Activated CD8-positive, alpha-beta memory T cell treated with anti-CD3 and anti-CD28 coated beads for 36 hours (primary cell): ENCODE results near the gene PBX3. TPM values are rescaled to one million over a fixed set of nuclear protein-coding genes. Genes with fewer than 3 reads are reported as not detected.

ENCODE experiments used
- CTCF ChIA-PET: fragments of 350-600 bp; sonication (Branson Sonifier 250); formaldehyde crosslinking; loops from one replicate; lab custom pipeline; 2021; ENCODE audit warnings: antibody characterized with exemption; lab: Charles Lee
- POLR2A ChIA-PET: fragments of 350-600 bp; sonication (Branson Sonifier 250); formaldehyde crosslinking; loops from one replicate; lab custom pipeline; 2021; ENCODE audit warnings: antibody characterized with exemption; lab: Charles Lee
- total RNA-seq, 2 experiments: library from RNA; stranded (reverse); gene quantifications; one replicate each; pipeline ENCODE4 v1.2.3, GENCODE V29; 2021

The PBX3 gene
- total RNA-seq, 2 experiments from 2014 or later = 14.7 to 15.4 TPM

DNA sequence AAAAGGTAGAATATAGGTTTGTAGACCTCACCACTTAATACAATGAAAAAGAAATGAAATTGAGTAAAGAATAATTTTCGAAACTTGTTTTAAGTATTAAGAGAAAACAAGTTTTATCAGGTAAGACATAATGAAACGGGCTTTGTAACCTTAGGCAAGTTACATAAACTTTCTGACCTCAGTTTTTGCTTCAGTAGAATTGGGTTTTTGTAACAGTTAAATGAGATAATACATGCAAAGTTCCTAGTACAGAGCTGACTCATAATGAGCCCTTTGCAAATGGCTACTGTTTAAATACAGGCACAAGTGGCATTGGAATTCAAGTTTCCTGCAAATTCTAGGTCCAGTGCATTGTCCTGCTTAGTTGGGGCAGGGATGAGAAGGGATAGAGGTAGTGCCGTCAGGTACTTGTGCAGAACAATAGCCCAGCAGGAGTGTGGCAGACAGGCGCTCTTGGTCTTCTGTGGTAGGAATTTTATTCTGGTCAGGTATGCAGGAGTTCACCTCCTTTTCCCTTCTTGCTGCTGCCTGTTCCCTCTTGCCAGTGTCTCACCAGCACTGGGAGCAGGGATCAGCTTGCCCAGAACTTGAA is 203.8 kb downstream of the PBX3 start:
- ChIA-PET CTCF (no interaction called here), POLR2A (no interaction called here)

DNA sequence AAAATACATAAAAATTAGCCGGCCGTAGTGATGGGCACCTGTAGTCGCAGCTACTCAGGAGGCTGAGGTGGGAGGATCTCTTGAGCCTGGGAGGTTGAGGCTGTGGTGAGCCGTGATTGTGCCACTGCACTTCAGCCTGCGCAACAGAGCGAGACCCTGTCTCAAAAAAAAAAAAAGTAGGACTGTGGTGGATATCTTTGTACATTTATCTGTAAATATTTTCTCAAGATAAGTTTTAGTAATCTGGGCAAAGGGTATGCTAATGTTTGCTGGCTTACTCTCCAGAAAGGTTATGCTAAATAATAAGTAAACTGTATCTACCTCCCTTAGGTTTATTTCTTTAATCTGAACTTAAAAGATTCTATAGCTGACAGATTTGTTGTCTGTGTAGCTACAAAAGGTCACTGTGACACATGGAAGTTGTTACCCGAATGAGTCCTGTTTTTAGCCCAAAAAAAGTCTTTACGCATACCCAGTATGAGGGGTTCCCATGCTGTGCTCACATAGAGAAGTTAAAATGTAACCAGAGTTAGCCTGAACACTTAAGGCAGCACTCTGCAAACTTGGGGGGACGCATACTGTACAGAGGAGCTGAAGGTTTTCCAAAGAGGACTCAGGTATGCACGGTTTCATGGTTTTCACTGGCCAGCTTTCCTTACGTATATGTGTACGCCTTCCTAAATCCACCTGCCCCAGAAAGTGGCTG is 206.3 kb downstream of the PBX3 start:
- ChIA-PET POLR2A (no interaction called here), CTCF (interaction anchor here (0.6 kb wide), 1 partner anchor 528 kb away, joined by 3 read pairs; no protein-coding TSS in a partner anchor)

DNA sequence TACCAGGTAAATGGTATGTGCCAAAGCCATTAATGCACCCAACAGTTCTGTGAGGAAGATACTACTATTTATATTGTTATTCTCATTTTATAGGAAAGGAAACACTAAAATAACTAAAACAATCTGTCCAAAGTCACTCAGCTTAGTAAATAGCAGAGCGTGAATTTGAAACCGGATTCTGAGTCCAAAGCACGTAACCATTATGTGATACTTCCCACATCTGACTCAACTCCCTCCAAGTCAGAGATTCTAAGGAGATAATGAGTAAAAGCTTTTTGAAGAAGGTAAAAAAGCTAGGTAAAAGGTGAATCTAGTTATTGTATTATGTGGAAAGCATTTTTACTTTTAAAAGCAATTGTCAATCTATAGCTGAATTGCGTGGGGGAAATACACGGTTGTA is 208.9 kb downstream of the PBX3 start:
- ChIA-PET CTCF (no interaction called here), POLR2A (no interaction called here)

DNA sequence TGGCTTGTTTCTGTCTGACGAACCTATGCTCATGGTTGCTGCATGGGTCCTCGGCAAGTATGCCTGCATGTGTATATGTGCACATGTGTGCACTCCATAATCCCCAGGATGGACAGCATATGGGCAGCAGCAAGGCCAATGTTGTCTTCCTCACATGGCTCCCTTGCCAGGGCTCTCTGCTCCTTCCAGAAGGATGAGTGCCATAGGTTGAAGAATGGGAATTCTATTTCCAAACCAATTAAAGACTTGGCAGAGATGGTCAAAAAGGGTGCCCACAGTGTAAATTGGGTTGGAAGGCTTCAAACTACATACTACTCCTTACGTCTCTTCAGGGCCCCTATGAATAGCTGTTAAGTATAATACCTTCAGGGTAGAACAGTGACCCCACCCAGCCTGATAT is 212.1 kb downstream of the PBX3 start:
- ChIA-PET CTCF (no interaction called here), POLR2A (no interaction called here)

DNA sequence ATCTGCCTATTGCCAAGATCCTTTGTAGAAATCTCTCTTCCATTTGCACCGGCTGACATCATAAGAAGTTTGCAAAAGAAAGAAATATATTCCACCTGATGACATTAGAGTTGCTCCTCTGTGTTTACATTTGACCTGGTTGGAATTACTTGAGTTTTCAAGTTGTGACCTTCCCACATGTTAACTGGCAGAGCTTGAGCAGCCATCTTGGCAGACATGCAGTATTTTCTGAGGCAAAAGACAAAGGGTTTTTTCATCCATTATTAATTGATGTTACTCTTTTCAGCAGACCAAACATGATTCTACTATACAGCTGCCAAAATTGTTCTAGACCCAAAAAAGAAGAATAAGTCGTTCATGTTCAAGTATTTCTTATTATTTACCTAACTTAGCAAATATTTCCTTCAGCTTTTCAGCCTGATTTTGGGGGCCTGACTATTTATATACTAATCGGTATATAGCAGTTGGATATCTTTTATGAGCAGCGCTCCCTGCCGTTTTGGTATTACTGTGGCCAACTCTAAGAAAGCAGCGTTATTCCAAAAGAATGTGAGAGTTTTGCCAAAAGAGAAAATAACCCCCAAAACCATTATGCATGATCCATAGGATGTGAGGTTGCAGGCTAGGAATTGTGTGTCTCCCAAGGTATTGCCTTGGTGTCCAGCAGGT is 212.9 kb downstream of the PBX3 start:
- ChIA-PET POLR2A (no interaction called here), CTCF (no interaction called here)

DNA sequence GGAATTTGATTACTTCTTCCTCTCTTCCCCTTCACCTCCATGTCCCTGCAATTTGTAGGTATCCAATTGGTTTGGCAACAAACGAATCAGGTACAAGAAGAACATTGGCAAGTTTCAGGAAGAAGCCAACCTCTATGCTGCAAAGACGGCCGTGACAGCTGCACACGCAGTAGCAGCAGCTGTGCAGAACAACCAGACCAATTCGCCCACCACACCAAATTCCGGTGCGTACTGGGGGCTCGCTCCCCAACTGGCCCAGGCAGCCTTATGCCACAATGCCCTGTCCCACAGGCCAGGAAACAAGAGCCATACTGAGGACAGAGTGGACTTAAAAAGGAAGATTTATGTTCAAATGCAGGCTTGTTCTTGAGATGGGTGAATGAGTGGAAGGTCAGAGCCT is 213.5 kb downstream of the PBX3 start:
- CTCF ChIA-PET = interaction anchor here (1.4 kb wide), 1 partner anchor 9 kb away, joined by 4 read pairs; no protein-coding TSS in a partner anchor
- POLR2A ChIA-PET = no interaction called here

DNA sequence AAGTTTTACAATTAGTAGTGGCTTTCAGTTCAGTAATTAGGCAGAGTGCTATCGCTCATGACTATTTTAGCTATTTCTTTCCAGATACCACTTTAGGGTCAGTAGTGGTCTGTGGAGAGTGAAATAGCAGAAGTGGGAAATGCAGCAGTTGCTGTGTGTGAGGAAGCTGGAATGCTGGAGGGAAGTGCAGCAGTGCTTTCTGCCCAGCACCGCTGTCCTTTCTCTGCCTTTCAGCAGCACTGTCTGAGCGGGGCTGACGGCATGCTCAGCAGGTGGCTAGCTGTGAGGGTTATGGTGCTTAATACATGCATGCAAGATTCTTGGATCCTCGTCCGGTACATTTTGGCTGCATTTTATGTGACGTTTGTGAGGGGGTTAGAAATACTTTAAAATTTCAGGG is 213.9 kb downstream of the PBX3 start:
- CTCF ChIA-PET = interaction anchor here (1.4 kb wide), 1 partner anchor 9 kb away, joined by 4 read pairs; no protein-coding TSS in a partner anchor
- POLR2A ChIA-PET = no interaction called here

DNA sequence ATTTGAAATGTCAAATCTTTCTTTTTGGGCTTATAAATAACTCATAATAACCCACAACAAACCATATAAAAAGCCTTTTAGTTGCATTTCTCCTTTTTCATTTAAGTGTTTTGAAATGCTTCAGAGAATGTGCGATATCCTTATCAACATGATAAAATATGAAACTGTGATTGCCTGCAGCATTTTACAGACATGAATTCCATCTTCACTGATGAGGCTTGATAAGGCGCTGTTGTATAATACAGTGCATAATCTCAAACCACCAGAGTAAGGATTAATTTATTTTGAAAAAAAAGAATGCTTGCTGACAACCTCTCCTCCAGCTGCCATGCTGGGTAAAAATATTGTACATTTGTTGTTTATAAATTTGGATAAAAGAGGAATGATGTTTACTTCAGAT is 216.8 kb downstream of the PBX3 start:
- POLR2A ChIA-PET = no interaction called here
- CTCF ChIA-PET = interaction anchor here (0.9 kb wide), 1 partner anchor 334 kb away, joined by 3 read pairs; no protein-coding TSS in a partner anchor

DNA sequence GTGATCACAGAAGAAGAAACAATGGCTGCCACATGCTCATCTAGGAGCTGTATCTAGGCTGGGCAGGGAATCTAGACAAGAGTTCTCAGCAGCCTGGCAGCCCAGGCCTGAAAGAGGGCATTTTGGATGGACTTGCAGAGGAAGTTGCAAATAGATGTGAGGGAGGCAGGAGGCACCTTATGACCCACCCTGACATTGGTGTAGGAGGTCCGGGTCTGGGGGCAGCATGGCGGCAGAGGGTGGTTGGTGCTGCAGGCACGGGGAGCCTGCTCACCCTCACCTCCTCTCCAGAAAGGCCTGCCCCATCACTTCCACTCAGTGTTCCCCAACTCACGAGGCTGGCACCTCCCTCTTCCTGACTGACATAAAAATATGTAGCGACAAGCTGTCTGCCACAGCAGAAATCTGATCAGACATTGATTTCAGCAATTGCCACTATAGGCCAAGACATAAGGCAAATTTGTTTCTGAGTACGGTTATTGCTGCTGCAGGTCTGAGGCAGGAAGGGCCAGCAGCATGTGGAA is 217.6 kb downstream of the PBX3 start:
- POLR2A ChIA-PET = no interaction called here
- CTCF ChIA-PET = no interaction called here

DNA sequence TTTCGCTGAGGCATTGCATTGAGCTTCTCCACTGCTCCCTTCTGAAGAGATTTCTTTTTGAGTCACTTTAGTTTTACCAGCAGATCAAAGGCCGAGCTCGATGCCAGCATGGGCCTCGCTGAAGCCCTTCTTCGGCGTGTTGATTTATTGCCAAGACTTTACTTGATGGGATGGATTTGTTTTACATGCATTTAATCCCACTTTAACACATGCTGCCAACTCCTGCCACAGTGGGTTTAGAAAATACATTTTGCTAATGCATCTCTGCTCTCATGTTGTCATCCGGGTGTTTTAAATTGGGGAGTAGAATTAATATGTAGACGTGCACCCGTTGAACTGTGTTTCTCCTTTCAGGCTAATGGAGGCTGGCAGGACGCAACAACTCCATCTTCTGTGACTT is 218.3 kb downstream of the PBX3 start:
- POLR2A ChIA-PET = no interaction called here
- CTCF ChIA-PET = no interaction called here

DNA sequence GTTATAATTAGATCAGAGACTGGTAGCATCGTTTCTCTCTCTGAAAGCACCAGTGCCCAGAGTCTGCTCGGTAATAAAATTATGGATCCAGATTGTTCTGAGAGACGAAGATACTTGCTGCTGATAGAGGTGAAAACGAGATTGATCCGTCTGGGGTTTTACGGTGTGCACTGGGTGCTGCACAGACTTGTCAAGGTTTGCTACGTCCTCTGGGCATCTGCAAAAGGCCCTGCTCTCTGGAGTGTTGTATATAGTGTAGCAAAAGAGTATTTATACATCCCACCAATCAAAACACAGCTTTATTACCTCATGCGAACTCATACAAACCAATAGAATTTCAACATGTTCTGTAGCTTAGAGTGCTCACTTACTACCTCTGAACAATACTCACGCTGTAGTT is 219.3 kb downstream of the PBX3 start:
- CTCF ChIA-PET = no interaction called here
- POLR2A ChIA-PET = no interaction called here

DNA sequence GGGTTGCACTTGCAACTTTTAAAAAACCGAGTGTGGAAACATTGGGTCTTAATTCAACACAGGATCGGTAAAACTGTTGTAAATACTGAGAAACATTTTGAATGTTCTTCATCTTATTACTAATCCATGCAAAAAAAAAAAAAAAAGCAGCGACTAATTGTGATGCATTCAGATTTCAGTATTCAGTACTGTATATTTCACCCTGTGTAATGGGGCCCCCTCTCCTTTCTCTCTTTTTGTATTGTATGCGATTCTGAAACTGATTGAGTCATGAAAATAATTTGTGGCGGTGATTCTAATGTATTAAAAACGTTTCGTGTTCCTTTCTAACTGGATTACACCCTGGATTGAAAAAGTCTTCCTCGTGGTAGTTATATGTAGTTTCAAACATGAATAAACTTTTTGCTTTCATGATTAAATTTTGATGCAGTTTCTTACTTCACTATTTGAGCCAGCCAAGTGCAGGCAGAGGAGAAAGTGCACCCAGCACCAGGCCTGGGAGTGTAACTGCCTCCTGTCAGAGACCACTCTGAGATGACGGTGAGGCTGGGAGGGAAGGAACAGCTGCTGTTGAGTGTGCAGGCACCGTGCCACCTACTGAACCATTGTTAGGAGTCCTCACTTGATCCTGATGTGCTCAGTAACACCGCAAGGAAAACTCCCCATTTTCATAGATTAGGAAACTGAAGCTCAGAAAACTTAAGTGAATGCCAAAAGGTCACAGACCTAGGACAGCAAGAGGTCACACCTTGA is 220.0 kb downstream of the PBX3 start:
- POLR2A ChIA-PET = no interaction called here
- CTCF ChIA-PET = no interaction called here

DNA sequence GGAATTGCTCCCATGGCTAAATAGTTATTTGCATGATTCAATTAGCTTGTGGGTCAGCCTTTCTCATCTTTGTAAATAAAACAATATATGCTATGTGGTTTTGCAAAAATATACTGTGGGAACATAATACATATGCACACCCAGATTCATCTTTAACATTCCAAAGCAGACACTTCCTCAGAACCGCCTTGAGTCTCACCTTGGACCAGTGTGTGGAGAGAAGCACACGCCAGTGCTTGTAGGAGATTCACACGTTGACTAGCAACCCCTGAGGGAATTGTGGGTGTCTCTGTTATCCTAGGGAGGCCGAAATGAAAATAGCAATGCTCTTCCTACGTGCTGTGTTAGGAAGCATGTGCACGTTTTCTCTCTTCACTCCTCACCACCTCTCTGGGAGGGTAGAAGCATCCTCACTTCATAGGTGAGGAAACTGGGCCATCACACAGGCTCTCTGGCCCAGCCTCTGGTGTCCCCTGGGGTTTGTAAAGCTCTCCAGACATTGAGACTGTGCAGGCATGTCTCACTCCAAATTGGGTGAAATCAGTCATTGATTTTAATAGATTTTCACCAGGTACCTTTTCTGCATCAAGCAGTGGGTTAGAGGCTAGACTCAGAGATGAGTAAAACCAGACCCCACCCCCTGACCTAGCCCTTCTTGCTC is 221.7 kb downstream of the PBX3 start:
- POLR2A ChIA-PET = no interaction called here
- CTCF ChIA-PET = no interaction called here

DNA sequence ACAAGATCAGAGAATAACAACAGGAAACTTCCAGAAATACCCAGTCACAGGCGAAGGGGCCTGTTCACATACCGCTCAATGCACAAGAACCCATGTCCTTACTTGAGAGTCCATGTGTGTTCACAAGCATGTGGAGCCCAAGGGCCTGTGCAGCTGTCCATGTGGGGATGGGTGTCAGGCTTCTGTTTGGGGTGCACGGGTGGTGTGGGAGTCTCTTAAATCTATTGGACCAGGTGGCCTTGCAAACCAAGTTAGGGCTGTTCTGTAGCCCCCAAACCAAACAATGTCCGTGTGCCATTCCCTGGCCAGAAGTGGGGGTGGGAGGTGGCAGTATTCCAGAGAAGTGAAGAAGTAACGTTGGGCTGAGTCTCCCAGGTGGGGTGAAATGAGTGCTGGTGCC is 222.3 kb downstream of the PBX3 start:
- ChIA-PET CTCF (no interaction called here), POLR2A (no interaction called here)

DNA sequence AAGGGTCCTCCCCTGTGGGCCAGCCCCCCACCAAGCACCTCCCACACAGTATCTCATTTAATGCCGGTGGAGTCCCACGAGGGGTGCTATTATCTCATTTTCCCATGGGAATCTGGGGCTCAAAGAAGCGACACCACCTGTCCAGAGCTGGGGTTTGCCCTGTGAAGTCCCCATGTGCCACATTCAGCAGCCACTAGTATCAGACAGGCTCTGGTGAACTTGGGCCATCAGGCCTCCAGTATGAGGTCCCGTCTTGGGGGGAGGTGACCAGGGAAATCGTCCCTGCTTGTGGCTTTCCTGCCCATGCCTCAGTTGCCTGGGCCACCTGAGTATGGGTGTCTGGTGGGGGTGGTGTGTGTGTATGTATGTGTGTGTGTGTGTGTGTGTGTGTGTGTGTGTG is 222.7 kb downstream of the PBX3 start:
- ChIA-PET POLR2A (no interaction called here), CTCF (no interaction called here)

DNA sequence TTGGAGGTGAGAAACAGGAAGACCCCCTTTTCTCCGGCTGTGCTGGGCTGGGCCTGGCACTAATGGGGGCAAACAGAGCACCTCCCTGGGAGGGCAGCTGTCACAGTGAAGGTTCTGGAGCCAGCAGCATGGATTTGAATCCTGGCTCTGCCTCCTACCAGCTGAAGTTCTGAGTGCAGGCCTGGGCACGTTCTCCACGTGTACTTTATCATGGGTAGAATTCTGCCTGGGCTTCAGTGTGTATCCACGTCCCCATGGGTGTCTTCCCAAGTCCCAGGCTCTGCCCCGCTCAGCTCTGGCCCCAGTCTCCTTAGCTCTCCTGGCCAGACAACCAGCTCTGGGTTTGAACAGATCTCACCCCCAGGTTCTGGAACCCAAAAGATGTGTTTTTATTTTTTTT is 223.2 kb downstream of the PBX3 start:
- ChIA-PET POLR2A (no interaction called here), CTCF (no interaction called here)

DNA sequence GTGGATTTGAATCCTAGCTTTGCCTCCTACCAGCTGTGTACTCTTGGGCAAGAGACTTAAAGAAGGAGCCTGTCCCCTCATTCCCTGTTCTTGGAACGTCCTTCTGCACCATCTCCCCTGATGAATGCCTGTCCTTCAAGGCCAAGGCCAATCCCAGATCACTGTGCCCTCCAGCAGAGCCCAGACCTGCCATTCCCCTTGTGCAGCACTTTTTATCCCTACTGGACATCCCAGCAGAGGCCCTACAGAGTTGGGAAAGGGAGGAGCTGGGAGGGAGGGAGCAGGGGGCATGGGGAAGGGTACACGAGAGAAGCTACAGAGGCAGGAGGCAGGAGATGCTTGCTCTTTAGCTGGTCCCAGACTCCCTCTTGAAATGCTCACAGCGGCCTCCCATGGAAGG is 223.9 kb downstream of the PBX3 start:
- CTCF ChIA-PET = no interaction called here
- POLR2A ChIA-PET = no interaction called here

DNA sequence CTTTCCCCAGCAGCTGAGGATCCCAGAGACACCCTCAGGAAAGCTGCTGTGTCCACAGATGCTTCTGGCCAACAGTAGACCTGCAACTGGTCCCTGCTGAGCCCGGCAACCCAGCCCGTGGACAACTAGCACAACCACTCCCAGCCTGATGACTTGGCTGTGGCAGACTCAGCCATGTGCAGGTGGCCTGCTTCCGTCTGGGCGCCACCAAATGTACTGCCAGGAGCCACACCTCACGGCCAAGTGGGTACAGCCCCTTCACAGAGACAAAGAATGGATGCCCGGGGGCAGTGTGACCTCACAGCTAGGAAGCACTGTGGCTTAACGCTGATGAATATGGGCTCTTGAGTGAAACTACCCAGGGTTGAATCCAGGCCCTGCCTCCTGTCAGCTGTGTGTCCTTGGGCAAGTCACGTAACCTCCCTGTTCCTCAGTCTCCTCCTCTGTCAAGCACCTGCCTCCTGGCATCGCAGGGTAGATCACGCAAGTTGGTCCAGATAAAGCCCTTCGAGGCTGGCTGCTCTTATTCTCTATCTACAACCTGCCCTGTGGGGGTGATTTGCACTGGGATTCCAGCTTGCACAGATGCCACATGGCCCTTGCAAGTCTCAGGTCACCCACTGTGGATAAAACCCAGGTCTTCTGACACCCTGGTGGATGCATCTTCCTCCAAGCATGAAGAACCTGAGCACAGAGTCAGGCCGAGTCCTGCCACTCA is 225.0 kb downstream of the PBX3 start:
- CTCF ChIA-PET = no interaction called here

DNA sequence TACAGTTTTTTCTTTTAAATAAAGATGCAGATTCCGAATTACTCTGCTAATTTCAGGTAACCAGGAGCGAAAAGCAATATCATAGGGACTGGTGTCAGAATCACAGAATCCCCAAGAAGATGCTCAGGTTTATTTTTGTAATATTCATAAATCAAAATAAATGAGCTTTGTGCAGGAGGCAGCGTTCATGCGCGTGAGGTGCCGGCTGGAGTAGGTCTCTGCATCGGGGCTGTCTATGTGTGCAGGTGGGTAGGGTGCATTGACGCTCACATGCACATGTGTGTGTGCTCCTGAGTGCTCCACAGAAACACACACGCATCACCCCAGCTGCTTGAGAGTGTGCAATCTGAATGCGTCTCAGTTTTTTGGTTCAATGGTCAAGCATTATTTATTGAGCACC is 226.4 kb downstream of the PBX3 start:
- CTCF ChIA-PET = no interaction called here
- POLR2A ChIA-PET = no interaction called here

More for the DNA sequence above, 225.0 kb downstream of the PBX3 start:
- POLR2A ChIA-PET = no interaction called here
